SK-N-SH (cell line): ENCODE data around the gene MAP3K8. TPM values are rescaled to one million over a fixed set of nuclear protein-coding genes. Genes with fewer than 3 reads are reported as not detected.

Experiments used
- CTCF ChIA-PET: fragments of 300-600, 350-600 bp; formaldehyde crosslinking; extraction: SDS; loops from one replicate; lab custom pipeline; 2021; lab: Yijun Ruan, JAX
- POLR2A ChIA-PET: fragments of 350-600 bp; sonication (Branson Sonifier 250); formaldehyde crosslinking; extraction: SDS; loops from one replicate; lab custom pipeline; 2020; ENCODE audit warnings: antibody characterized with exemption, inconsistent platforms; lab: Yijun Ruan, JAX
- DNase-seq: peaks from one replicate; pipeline ENCODE4 v3.0.0; 2012
- H2AFZ ChIP-seq: fragments of 200-600 bp; sonication (generic); 2 replicates; pipeline ENCODE4 v1.8.1; 2016; ENCODE audit warnings: antibody characterized with exemption, mild to moderate bottlenecking, low read depth
- H3F3A ChIP-seq: fragments of 200-600 bp; sonication (generic); replicated peaks from 2 replicates; pipeline ENCODE3; 2016; ENCODE audit warnings: antibody characterized with exemption, mild to moderate bottlenecking; ENCODE audit not compliant: insufficient read depth
- H3K27ac ChIP-seq, 2 experiments: fragments of 200-500 bp in 1 of 2; fragments of 200-600 bp in 1 of 2; sonication (Bioruptor generic) in 1 of 2; sonication (generic), shearing (Covaris generic) in 1 of 2; 2 replicates each; pipeline versions ENCODE4 v1.5.1 to v1.6.1; 2014 to 2016; ENCODE audit warnings: low read depth in 2 of 2, inconsistent platforms in 1 of 2, low read length in 1 of 2, mild to moderate bottlenecking in 1 of 2, mixed read lengths in 1 of 2
- H3K27me3 ChIP-seq: fragments of 200-600 bp; sonication (generic), shearing (Covaris generic); 2 replicates; pipeline ENCODE4 v1.6.1; 2016; ENCODE audit warnings: mixed run types; ENCODE audit not compliant: insufficient read depth
- H3K36me3 ChIP-seq, 2 experiments: fragments of 200-500 bp in 1 of 2; fragments of 200-600 bp in 1 of 2; sonication (Bioruptor generic) in 1 of 2; sonication (generic) in 1 of 2; replicated peaks in 1 of 2; 2 replicates each; pipeline versions ENCODE3 to v1.5.1; 2014 to 2016; ENCODE audit warnings: low read length in 1 of 2, mild to moderate bottlenecking in 1 of 2; ENCODE audit not compliant: insufficient read depth in 2 of 2, control insufficient read depth in 1 of 2
- H3K4me1 ChIP-seq, 2 experiments: fragments of 200-500 bp in 1 of 2; fragments of 200-600 bp in 1 of 2; sonication (Bioruptor generic) in 1 of 2; sonication (generic), shearing (Covaris generic) in 1 of 2; 2 replicates each; pipeline versions ENCODE4 v1.5.1 to v1.6.1; 2014 to 2016; ENCODE audit warnings: low read depth in 1 of 2, low read length in 1 of 2, mixed run types in 1 of 2; ENCODE audit not compliant: insufficient read depth in 2 of 2, control insufficient read depth in 1 of 2
- H3K4me2 ChIP-seq: fragments of 200-600 bp; sonication (generic), shearing (Covaris generic); 2 replicates; pipeline ENCODE4 v1.6.1; 2017; ENCODE audit warnings: mixed run types
- H3K4me3 ChIP-seq, 2 experiments: fragments of 200-500 bp in 1 of 2; fragments of 200-600 bp in 1 of 2; sonication (Bioruptor generic) in 1 of 2; sonication (generic), shearing (Covaris generic) in 1 of 2; 2 replicates each; pipeline versions ENCODE4 v1.5.1 to v1.8.1; 2014 to 2016; ENCODE audit warnings: low read depth in 2 of 2, inconsistent platforms in 1 of 2, low read length in 1 of 2, mild to moderate bottlenecking in 1 of 2, mixed read lengths in 1 of 2, moderate library complexity in 1 of 2
- H3K79me2 ChIP-seq: fragments of 200-600 bp; sonication (generic); 2 replicates; pipeline ENCODE4 v1.8.1; 2017; ENCODE audit warnings: mild to moderate bottlenecking; ENCODE audit not compliant: insufficient read depth
- H3K9ac ChIP-seq: fragments of 200-600 bp; sonication (generic); 2 replicates; pipeline ENCODE4 v1.6.1; 2017; ENCODE audit warnings: mixed run types
- H3K9me2 ChIP-seq: fragments of 200-600 bp; sonication (generic); 2 replicates; pipeline ENCODE4 v1.6.1; 2017; ENCODE audit warnings: mixed run types
- H3K9me3 ChIP-seq: fragments of 200-600 bp; sonication (generic); 2 replicates; pipeline ENCODE4 v1.6.1; 2017; ENCODE audit warnings: mixed run types, mild to moderate bottlenecking, moderate library complexity
- H4K20me1 ChIP-seq: fragments of 200-600 bp; sonication (generic); 2 replicates; pipeline ENCODE4 v1.6.1; 2017; ENCODE audit warnings: mild to moderate bottlenecking, mixed run types; ENCODE audit not compliant: insufficient read depth
- CHD2 ChIP-seq: fragments of 150-350 bp; IDR thresholded peaks from 2 replicates; pipeline ENCODE4 v1.6.1; 2018; ENCODE audit warnings: low read length; ENCODE audit not compliant: partially characterized antibody
- ELF1 ChIP-seq: IDR thresholded peaks from 2 replicates; pipeline ENCODE4 v1.4.0; 2012
- EP300 ChIP-seq, 2 experiments: IDR thresholded peaks; 2 replicates each; pipeline versions ENCODE4 v1.4.0 to v1.6.1; 2012; ENCODE audit warnings: borderline replicate concordance in 1 of 2, low read depth in 1 of 2, low read length in 1 of 2
- EZH2phosphoT487 ChIP-seq: fragments of 200-600 bp; sonication (generic); IDR thresholded peaks from 2 replicates; pipeline ENCODE4 v1.6.1; 2017; ENCODE audit warnings: low read depth, mixed run types, mild to moderate bottlenecking, antibody characterized with exemption, moderate library complexity, borderline replicate concordance
- FOXJ3 ChIP-seq: sonication (generic); formaldehyde crosslinking; IDR thresholded peaks from 2 replicates; pipeline ENCODE4 v1.5.1; 2020; ENCODE audit warnings: mild to moderate bottlenecking, missing genetic modification reagents
- FOXM1 ChIP-seq: IDR thresholded peaks from 2 replicates; pipeline ENCODE4 v1.4.0; 2012; ENCODE audit warnings: low read depth, mild to moderate bottlenecking
- GATA2 ChIP-seq: sonication (generic); formaldehyde crosslinking; IDR thresholded peaks from 2 replicates; pipeline ENCODE4 v1.5.0; 2020; ENCODE audit warnings: mild to moderate bottlenecking, missing genetic modification reagents
- IRF3 ChIP-seq: fragments of 150-350 bp; IDR thresholded peaks from 2 replicates; pipeline ENCODE4 v1.6.1; 2016; ENCODE audit warnings: mild to moderate bottlenecking, low read depth, low read length
- JUND ChIP-seq: IDR thresholded peaks from 2 replicates; pipeline ENCODE4 v1.4.0; 2012
- MXI1 ChIP-seq: IDR thresholded peaks from 2 replicates; pipeline ENCODE4 v1.6.1; 2012; ENCODE audit warnings: mild to moderate bottlenecking, low read depth, low read length, improper control_type of control experiment
- NFIC ChIP-seq: IDR thresholded peaks from 2 replicates; pipeline ENCODE4 v1.4.0; 2012; ENCODE audit warnings: borderline replicate concordance
- RCOR1 ChIP-seq: fragments of 150-350 bp; IDR thresholded peaks from 2 replicates; pipeline ENCODE4 v1.6.1; 2017; ENCODE audit warnings: antibody characterized with exemption, low read length
- RFX5 ChIP-seq: IDR thresholded peaks from 2 replicates; pipeline ENCODE4 v1.6.1; 2012; ENCODE audit warnings: mild to moderate bottlenecking, improper control_type of control experiment, low read length
- SIN3A ChIP-seq: IDR thresholded peaks from 2 replicates; pipeline ENCODE4 v1.6.1; 2012; ENCODE audit warnings: low read depth, mild to moderate bottlenecking, low read length, moderate library complexity, borderline replicate concordance
- SMC3 ChIP-seq: IDR thresholded peaks from 2 replicates; pipeline ENCODE4 v1.6.1; 2012; ENCODE audit warnings: low read depth, low read length, improper control_type of control experiment
- TCF12 ChIP-seq: IDR thresholded peaks from 2 replicates; pipeline ENCODE4 v1.4.0; 2012
- USF1 ChIP-seq: IDR thresholded peaks from 2 replicates; pipeline ENCODE4 v1.4.0; 2012; ENCODE audit warnings: low read depth, borderline replicate concordance
- YY1 ChIP-seq: IDR thresholded peaks from 2 replicates; pipeline ENCODE4 v1.4.0; 2012; ENCODE audit warnings: low read depth, mild to moderate bottlenecking
- WGBS: methylation state at CpG from one replicate; pipeline ENCODE4 v1.1.6; 2017; ENCODE audit warnings: low lambda C conversion rate; 5-methylcytosine and 5-hydroxymethylcytosine counted together
- polyA plus RNA-seq, 3 experiments: library from polyadenylated mRNA; depleted of rRNA; stranded (reverse); fragments of >200 nt; gene quantifications; 2 replicates each; pipeline ENCODE4 v1.2.3, GENCODE V29; 2012
- TF ChIP-seq, protein P1 (sequence below): IDR thresholded peaks from 2 replicates; pipeline ENCODE4 v1.4.0; 2012; ENCODE audit warnings: low read depth

Gene MAP3K8
- polyA plus RNA-seq, 1 of the 3 experiments (the other 2 are of a cell fraction) = 3.7 TPM

DNA sequence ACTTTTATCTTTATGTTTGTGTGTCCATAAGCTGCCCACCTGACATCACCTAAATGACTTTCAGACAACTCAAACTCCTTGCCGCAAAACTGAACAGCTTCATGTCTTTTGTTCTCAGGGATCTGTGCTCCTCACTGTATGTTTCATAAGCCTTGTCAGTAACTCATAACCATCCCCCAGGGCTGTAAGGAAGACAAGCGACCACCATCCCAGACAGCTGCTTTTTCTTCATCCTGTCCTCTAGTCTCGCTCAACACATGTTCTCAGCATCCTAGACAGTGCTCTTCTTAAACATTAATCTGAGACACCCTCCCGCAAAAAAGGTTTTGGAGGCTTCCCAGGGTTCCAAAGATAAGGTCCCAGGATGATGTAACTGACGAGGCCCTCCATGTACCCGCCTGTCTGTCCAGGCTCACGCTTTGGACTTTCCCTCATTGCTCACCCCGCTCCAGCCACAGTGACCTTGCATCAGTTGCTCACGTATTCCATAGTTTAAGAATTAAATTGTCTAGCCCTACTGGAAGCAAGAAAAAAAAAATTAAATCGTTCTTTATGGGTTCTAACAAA is 69.8 kb downstream of the MAP3K8 start:
- POLR2A ChIA-PET = no interaction called here

DNA sequence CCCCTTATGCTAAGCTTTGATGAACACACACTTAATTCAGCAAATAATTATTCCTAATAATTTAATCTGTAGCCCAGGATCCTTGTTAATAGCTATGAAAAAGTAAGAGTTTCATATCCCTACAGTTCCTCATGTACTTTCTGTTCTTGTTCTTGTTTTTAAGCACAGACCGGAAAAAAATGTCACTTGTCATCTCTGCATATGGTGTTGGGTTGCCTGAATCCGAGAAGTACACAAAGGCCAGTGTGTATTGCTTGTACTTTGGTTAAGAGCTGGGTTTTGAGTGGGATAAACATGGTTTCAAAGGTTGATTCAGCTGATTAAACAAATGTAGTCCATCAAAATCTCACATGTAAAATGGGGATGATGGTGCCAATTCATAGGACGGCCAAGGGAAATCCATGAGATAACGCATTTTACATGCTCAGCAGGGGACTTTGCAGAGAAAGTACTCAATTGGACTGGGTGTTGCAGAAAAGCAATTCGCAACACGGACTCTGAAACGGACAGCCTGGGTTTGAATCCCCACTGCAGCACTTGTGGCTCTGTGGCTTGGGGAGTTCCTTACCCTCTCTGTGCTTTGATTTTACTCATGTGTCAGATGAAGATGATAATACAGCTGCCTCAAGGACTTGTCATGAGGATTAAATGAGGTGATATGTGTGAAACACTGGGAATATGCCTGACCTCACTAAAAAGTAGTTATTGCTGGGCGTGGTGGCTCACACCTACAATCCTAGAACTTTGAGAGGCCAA is 71.7 kb downstream of the MAP3K8 start:
- no peak for TF ChIP-seq RCOR1
- TF ChIP-seq FOXJ3 (CRISPR knock-in tag) = no peak
- TF ChIP-seq FOXM1 = no peak
- no peak for TF ChIP-seq GATA2 (CRISPR knock-in tag)
- TF ChIP-seq, protein P1, sequence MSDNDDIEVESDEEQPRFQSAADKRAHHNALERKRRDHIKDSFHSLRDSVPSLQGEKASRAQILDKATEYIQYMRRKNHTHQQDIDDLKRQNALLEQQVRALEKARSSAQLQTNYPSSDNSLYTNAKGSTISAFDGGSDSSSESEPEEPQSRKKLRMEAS = no peak
- no peak for TF ChIP-seq SMC3
- TF ChIP-seq TCF12 = no peak
- no peak for TF ChIP-seq EZH2phosphoT487
- TF ChIP-seq USF1 = no peak
- no peak for TF ChIP-seq YY1
- no peak for TF ChIP-seq SIN3A
- no peak for TF ChIP-seq RFX5
- ChIA-PET POLR2A (no interaction called here), CTCF (interaction anchor here (1.1 to 2.3 kb wide), 4 partner anchors 12 to 134 kb away, joined by 3 to 10 read pairs (median 4); no protein-coding TSS in a partner anchor)
- no peaks in the 10 kb centered on the region for H3K9me2 ChIP-seq
- H3K36me3 ChIP-seq = no peaks in the 10 kb centered on the region
- H3K79me2 ChIP-seq = no peaks in the 10 kb centered on the region
- no peak overlapping the region for H3K4me3 ChIP-seq
- no peaks in the 10 kb centered on the region for H4K20me1 ChIP-seq
- no peak overlapping the region for H3K27ac ChIP-seq
- H2AFZ ChIP-seq = no peak overlapping the region
- H3K27me3 ChIP-seq = peaks cover 7% of the 10 kb centered on the region; the same call in 1 of the 2 replicates
- peaks cover 2% of the 10 kb centered on the region for H3F3A ChIP-seq
- H3K9ac ChIP-seq = no peak overlapping the region
- H3K4me2 ChIP-seq = no peak overlapping the region
- H3K9me3 ChIP-seq = no peaks in the 10 kb centered on the region
- peaks cover 0 to 4% of the 10 kb centered on the region in 2 experiments; a peak in 1 of 4 replicates for H3K4me1 ChIP-seq
- no peak for DNase-seq
- WGBS = 85% methylated on average over 8 of the region's 8 CpGs

More for the DNA sequence above, 69.8 kb downstream of the MAP3K8 start:
- 86% methylated on average over 10 of the region's 10 CpGs for WGBS
- Histone ChIP-seq H3K27me3 (peaks cover 7% of the 10 kb centered on the region; the same call in 1 of the 2 replicates), H3K4me1 (peaks cover 0 to 4% of the 10 kb centered on the region in 2 experiments; a peak in 1 of 4 replicates), H3K27ac (no peak overlapping the region), H3K4me2 (no peak overlapping the region), H3K36me3 (no peaks in the 10 kb centered on the region), H3K4me3 (no peak overlapping the region), H4K20me1 (no peaks in the 10 kb centered on the region), H3F3A (no peaks in the 10 kb centered on the region), H3K9me2 (no peaks in the 10 kb centered on the region), H3K79me2 (no peaks in the 10 kb centered on the region), H2AFZ (no peak overlapping the region), H3K9ac (no peak overlapping the region), H3K9me3 (no peaks in the 10 kb centered on the region)
- TF ChIP-seq NFIC = no peak
- no peak for TF ChIP-seq JUND
- no peak for TF ChIP-seq RFX5
- no peak for TF ChIP-seq RCOR1
- no peak for TF ChIP-seq SMC3
- no peak for TF ChIP-seq CHD2
- TF ChIP-seq IRF3 = no peak
- TF ChIP-seq EZH2phosphoT487 = no peak
- TF ChIP-seq ELF1 = no peak
- no peak for TF ChIP-seq SIN3A
- TF ChIP-seq, protein P1 = no peak
- no peak for TF ChIP-seq GATA2 (CRISPR knock-in tag)
- TF ChIP-seq FOXM1 = no peak
- TF ChIP-seq MXI1 = no peak
- TF ChIP-seq EP300 (IDR thresholded peaks at IDR 0.05; ENCODE audit: borderline replicate concordance in 1 of 2, low read depth in 1 of 2, low read length in 1 of 2) = no peak
- no peak for TF ChIP-seq YY1
- no peak for DNase-seq
- CTCF ChIA-PET = interaction anchor here (0.6 to 0.7 kb wide), 3 partner anchors 10 to 849 kb away, joined by 3 read pairs; no protein-coding TSS in a partner anchor
